GM19468 (cell line): ENCODE results near the gene OR2F1.

Experiments
- ATAC-seq: cut with Tn5 transposase; IDR thresholded peaks from one replicate; pipeline ENCODE4 v1.9.1; 2021; ENCODE audit warnings: mild to moderate bottlenecking, moderate library complexity, moderate number of reproducible peaks; ENCODE audit not compliant: unreplicated experiment; ENCODE audit errors: extremely low read depth

OR2F1 gene

DNA sequence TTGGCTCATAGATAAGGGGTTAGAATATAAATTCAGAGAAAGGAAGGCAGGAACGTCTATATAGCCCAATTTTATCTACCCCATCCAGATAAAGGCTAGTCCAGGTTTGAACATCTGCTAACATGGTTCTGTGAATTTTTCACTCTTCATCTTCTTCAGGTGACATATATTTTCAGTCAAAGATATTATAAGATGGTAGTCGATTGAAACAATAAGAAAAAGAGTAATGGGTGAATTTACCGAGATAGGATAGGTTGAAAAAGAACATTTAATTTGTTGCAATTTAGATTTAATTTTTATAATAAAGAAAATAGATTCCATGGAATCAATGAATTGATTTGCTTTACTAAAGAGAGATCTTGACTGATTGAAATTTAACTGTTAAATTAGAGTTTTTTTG lies at the start of gene OR2F1:
OR2F1 (plus strand) TSS at position 301 of the 400 bp plus-strand sequence. CDS start 5,127 bp downstream, outside the sequence.
- no peak for ATAC-seq

DNA sequence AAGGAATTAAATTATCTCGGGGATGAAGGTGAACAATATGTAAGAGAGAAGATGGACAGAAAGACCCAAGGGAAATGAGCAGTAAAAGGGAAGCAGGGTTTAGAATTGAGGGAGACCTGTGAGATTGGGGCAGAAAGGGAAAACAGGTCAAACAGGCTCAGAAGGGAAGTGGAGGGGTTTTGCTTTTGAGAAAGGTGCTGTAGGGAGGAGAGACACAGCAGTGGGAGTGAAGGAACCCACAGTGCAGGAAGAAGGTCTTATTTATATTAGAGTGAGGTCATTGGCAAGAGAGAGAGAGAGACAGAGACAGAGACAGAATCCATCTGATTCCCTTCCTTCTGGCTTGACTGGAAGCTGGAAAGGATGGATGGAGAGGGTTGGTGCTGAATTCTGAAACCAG lies 49.1 kb upstream of the OR2F1 start:
- no peak for ATAC-seq

DNA sequence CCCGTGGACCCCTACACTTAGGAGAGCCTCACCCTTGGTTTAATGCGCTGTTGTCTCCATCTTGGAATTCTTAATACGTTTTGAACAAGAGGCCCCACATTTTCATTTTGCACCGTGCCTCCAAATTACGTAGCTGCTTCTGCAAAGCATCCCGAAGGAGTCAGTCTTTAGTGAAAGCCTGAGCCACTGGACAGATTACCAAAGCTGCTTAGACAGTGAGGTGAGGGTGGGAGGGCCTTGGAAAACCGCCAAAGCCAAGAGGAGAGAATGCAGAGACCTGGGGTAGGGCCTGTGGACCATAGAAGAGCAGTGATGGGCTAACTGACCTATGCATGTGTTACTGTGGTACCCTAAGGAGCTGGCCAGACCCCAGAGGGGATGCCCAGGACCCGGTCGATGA lies 48.5 kb upstream of the OR2F1 start:
- no peak for ATAC-seq

DNA sequence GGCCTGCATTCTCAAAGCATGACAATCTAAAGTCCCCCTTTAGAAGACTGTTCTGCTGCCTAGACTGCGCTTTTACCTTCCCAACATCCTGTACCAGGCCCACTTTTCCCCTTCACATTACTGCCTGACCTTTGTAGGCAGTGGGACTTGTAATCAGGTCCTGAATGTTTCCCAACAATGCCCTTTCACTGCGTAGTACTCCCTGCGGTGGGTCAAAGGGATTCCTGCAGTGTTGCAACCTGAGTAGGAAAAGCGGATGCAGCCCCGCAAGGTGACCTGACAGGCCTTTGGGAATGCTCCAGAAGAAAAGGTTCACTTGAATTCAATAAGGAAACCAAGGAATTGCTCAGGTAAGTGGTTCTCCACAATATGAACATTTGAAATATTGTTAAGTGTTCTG lies 47.7 kb upstream of the OR2F1 start:
- no peak for ATAC-seq

DNA sequence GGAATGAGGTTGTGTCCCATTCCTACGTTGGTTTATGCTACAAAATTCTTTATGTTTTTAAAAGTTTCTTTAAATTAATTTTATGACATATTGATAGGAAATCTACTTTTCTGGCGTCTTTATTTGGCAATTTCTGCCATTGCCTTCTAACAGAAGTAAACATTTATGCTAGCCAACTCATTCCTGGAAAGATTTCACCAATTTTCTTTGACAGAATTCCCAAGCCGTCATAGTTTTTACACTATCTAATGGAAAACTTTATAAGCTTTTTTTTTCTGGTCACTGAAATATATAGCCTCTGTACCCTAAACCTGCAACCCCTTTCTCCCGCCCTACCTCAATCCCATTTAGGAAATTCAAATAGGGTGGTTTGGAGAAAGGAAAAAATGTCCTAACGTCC lies 46.5 kb upstream of the OR2F1 start:
- no peak for ATAC-seq

DNA sequence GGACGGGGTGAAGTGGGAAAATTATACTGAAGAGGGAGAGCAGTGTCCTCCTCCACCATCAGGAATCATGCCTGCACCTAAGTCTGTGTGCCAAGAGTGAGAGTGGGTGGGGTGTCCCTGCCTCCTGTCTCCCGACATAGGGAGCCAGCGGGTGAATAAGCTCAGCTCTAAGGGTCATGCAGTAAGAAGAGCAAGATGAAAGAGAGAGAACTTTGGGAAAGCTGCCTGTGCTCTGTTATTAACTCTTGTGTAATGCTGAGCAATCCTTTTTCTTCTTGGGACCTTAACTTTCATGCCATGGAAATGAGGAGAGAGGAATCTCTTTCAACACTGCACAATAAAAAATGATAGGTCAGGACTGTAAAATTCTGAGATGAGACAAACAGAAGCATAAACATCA lies 44.8 kb upstream of the OR2F1 start:
- ATAC-seq: no peak

DNA sequence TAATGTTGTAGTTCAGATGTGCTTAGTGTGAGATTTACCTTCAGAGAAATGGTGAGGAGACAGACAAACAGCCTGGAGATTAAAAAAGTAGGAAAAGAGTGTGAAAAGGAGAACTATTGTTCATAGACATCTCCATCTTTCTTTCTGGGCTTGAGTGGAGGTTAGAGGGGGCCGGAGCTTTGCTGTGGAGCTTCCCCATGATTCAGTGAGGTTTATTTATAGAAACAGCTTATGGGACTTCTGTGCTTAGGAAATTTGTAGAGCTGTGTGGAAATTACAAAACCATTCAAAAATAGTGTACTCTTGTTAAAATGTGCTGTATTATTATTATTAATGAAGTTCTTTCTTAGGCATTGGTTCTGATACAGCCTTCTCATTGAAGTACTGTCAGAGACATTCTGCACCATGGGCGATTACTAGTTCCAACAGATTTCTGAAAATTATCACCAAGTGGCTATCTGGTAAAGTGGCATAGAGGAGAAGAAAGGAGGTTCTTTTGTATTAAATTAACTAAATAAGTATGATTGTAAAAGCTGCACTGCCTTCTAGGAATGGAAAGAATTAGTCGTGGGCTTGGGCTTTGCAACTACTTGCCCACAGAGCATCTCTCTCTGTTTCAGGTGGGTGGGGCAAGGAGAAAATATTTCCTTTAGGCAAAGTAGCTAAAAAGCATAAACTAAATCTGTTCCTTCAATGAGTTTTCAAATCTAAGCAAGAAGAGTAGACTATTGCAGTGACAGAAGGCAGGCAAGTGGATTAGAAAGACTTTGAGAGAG lies 44.0 kb upstream of the OR2F1 start:
- ATAC-seq: no peak

DNA sequence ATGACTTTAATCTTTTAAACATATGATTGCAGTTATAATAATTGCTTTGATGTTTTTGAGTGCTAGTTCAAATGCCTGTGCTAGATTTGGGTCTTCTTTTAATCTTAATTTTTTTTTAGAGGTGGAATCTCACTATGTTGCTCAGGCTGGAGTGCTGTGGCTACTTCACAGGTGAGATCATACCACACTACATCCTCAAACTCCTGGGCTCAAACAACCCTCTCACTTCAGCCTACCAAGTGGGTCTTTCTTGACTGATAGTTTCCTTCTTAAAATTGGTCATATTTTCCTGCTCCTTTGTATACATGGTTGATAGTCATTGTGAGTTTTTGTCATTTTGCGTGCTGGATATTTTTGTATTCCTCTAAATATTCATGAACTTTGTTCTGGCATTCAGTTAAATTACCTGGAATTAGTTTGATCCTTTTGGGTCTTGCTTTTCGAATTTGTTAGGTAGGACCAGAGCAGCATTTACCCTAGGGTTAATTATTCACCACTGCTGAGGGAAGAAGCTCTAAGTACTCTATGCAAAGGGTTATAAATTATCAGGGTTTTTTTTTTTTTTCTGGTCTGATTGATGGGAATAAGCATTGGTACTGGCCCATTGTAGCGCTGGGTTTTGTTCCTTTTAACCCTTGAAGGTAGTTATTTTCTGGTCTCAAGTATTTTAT lies 40.6 kb upstream of the OR2F1 start:
- no peak for ATAC-seq

DNA sequence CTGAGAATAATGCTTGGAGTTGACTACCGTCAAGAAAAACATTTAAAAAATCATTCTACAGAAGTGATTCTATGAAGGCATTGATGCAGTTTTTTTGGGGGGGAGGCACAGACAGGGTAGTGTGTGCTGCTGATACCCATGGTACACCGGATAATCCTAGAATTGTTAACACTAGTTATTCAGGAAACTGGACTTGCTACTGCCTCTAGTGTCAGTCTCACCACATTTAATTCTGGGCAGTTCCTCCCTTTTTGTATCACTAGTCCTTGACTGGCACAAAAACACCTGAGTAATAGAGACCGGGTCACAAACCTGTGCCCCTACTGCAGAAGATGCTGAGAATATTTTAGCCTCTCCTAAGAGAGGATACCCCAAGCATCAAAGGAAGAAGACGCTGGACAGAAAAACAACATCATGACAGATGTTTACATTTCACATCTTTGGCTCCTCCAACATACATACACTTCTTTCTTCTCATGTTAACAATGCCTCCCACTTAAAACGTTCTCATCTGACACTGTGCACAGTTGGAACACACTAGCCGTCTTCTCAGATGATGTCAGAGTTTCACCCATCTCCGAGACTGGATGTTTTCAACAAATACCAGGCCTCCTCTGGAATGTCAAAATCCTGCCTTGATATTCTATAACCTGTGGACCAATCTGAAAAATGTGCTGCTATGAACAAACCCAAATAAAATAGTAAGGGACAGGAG lies 39.5 kb upstream of the OR2F1 start:
- ATAC-seq: no peak

DNA sequence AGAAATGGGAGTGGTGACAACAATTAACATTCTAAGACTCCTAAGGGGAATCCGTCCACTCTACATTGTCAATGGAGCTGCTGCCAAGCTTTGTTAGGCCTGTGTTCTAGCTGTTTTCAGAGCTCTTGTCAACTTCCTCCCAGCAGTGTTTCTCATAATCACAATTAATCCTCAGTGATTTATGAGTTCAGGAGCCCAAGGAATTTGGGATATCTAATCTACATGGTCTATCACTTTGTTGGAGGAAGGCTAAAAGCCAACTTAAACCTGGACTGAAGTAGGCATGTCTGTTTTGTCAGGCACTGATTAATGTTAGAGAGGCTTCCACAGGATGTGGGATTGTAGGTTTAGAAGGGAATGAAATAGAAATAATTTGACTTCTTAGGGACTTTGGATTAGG lies 29.8 kb upstream of the OR2F1 start:
- ATAC-seq: no peak

GRCh38 chr7:143929224-143929920 lies 25.3 kb upstream of the OR2F1 start:
- no peak for ATAC-seq

- ATAC-seq: no peak
Measured at GRCh38 chr7:143931739-143932138, 22.9 kb upstream of the OR2F1 start.

DNA sequence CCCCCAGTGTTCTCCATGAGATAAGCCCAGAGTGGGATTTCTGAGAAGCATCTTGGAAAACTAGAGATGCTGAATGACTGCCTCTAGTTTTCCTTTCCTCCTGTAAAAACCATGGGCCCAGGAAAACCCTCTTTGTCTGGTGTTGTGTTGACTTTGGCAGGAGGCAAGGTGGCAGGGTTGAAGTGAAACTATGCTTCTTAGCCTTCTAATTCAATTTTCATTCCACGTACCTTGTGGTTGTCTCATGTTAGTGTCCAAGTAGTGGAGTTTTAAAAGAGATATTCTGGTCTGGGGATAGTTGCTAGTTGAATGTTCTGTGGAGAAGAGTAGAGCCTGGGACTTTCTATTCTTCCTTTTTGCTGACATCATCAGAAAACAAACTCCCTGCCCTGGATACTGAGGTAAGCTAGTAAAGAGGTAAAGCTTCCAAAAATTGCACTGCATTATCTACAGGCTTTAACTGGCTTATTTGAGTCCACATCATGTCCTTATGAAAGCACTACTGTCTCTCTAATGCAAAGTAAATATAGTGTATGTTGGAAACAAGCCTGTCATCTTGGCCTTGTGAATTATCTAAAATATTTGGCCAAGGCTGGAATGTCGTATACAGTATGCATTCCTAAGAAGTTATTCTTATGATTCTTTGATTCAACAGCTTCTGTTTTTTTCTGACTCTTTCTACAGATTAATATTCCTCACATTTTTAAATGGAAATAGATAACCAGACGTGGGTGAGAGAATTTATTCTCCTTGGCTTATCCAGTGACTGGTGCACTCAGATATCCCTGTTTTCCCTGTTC lies 19.9 kb upstream of the OR2F1 start, which contains the start of gene OR2F2:
OR2F2 (plus strand) TSS at position 708 of the 800 bp plus-strand sequence; CDS start at position 708, 0 bp downstream.
- no peak for ATAC-seq

GRCh38 chr7:143936087-143937009 lies 18.3 kb upstream of the OR2F1 start:
- ATAC-seq: no peak

GRCh38 chr7:143938379-143939243 lies 16.0 kb upstream of the OR2F1 start:
- ATAC-seq: no peak

DNA sequence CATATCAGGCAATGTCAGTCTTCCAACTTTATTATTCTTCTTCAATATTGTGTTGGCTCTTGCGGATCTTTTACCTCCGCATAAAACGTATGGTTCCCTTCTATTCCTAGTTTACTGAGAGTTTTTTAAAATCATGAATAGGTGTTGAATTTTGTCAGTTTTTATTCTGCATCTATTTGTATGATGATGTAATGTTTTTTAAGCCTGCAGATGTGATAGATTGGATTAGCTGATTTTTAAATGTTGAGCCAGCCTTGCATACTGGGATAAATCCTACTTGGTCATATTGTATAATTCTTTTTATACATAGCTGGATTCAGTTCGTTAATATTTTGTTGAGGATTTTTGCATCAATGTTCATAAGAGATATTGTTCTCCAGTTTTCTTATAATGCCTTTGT lies 9.2 kb upstream of the OR2F1 start:
- no peak for ATAC-seq

DNA sequence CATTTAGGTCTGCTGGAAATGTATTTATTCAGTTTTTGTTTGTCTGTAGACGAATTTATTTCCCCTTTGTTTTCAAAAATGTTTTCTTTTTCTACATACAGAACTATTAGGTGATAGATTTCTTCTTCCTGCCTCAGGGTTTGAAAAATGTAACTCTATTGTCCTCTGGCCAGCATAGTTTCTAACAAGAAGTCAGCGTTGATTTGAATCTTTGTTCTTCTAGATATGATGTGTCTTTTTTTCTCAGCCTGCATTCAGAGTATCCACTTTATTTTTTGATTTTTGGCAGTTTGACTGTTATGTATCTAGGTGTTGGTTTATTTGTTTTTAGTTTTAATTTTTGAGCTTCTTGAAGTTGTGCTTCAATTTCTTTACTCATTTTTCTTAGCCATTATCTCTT lies 7.5 kb upstream of the OR2F1 start:
- no peak for ATAC-seq

DNA sequence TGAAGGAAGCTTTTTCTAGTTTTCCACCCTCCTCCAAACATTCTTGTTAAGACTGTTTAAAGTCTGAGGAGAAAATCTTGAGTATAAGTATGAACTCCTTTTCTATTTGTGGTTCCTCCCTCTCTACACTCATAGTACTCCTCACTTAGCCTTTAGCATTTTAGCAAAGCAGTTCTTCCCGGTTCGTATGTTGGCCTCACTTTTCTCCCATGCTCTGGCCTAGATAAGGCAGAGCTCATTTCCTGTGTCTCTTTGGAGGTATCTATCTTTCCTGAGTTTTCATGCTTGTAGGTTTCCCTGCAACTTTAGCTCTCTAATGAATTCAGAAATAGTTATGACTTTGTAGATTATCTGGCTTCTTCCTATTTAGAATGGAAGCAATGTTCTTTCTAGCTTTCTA lies 5.9 kb upstream of the OR2F1 start:
- no peak for ATAC-seq
